ENCODE measurements around the gene NME3. TPM values are rescaled to one million over a fixed set of nuclear protein-coding genes. Genes with fewer than 3 reads are reported as not detected.

Gene NME3
- total RNA-seq (2022; extraction: Qiagen RNA extraction) = 26.6 to 61.2 TPM (median 60.2 TPM) in 5 replicates

GRCh38 chr16:1771188-1771863, at the start of gene NME3:
NME3 (minus strand) TSS chr16:1771543; CDS start chr16:1771534, 9 bp downstream.

DNA sequence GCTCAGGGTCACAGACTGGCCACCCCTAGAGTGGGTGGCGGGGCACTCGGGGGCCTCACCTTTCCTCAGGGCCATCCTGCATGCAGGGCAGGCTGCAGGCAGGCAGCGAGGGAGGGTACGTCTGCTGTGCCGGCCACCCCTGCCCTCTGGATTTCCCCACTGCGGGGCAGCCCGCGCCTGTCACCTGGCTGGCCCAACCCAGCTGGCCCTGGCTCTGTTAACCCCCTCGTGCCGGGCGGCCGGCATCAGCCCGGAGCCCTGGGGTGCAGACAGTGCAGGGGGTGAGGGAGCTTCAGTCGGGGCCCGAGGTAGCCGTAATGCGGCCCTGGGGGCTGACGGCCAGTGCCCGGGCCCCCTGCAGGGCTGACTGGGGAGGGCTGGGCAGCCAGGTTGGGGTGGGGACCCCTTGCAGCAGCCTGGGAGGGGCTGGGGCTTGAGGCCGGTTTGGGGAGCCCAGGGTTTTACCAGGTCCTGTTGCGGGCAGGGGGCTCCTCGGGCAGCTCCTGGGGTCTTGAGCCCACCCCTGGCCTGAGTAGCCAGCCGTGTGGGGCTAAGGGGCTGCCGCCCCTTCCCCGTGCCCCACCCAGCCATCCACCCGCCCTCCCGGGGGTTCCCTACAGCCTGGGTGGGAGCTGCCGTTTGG, 22.4 kb upstream of the NME3 start, which contains the start of gene IGFALS:
IGFALS (minus strand) TSS at position 128 of the 643 bp plus-strand sequence; CDS start at position 75, 53 bp downstream.

GRCh38 chr16:1782408-1783264, 11.3 kb upstream of the NME3 start, which contains the start of the genes NUBP2 and SPSB3:
NUBP2 (plus strand) TSS chr16:1782960; CDS start chr16:1783021, 61 bp downstream.
SPSB3 (minus strand) TSS chr16:1782571; CDS start chr16:1781483, 1,088 bp downstream.

DNA sequence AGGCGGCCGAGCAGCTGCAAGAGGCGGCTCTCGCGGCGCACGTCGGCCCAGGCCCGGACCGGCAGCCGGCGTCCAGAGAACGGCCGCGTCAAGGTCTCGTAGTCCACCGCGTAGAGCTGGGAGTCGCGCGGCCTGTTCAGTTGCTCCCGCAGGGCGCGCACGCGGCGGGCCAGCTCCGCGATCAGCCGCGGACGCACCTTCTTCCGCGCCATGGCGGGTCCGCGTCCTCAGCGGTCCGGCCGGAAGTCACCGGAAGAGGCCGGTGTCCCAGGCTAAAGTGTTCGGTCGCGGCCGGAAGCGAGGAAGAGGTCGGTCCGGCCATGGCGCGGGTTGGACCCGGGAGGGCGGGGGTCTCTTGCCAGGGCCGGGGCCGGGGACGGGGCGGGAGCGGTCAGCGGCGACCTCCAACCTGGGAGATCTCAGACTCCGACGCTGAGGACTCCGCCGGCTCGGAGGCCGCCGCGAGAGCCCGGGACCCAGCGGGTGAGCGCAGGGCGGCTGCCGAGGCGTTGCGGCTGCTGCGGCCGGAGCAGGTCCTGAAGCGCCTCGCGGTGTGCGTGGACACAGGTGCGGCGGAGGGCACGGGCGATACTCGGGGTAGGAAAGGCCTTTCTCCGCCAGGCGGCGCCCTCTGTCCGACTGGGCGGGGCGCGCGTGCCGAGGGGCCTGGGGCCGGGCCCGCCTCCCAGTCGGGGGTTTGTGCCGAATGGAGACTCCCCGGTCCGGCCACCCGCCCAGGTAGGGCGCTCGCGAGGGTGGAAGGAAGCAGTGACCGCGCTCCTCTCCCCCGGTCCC, 1.8 kb upstream of the NME3 start, which contains the start of gene MRPS34:
MRPS34 (minus strand) TSS at position 227 of the 795 bp plus-strand sequence; CDS start at position 212, 15 bp downstream.

DNA sequence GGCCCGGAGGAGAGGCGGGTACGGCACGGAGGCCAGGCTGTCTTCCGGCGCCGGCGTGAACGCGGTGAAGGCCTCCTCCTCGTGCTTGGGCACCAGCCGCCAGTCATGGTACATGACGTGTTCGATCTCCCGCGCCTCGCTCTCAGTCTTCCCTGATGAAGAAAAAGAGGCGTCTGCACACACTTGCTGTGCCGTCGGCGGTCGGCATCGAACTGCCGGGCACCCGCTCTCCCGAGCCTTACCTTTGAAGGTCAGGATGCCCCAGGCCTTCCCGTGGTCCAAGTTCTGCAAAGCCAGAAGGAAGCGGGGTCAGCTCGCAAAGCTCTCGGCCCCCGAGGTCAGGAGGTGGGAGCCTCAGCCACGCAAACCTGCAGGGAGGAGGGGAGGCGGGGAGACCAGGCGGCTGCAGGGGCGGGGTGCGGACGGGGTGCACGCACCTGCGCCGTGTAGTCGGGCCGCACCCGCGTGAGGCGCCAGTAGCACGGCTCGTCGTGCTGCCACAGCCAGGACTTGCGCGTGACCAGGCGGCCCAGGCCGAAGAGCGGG, 1.1 kb upstream of the NME3 start, which contains the start of gene EME2:
EME2 (plus strand) TSS at position 449 of the 546 bp plus-strand sequence. CDS start 418 bp downstream, outside the sequence.

Other genes with a start within 250 kb of the NME3 start
- gene TMEM204, start 237.9 kb downstream of the NME3 start, total RNA-seq (2022; extraction: Qiagen RNA extraction) = 0.07 to 0.23 TPM (median 0.12 TPM) in 3 of 5 replicates, not detected in the others
- 6.3 to 9.5 TPM (median 8.4 TPM) in 5 replicates for gene IFT140, start 159.5 kb downstream of the NME3 start, total RNA-seq (2022; extraction: Qiagen RNA extraction)
- gene CRAMP1, start 159.2 kb downstream of the NME3 start, total RNA-seq (2022; extraction: Qiagen RNA extraction) = 13.3 to 16.8 TPM (median 14.3 TPM) in 5 replicates
- gene JPT2, start 93.3 kb downstream of the NME3 start, total RNA-seq (2022; extraction: Qiagen RNA extraction) = 170 to 228 TPM (median 171 TPM) in 5 replicates
- gene MAPK8IP3, start 65.3 kb downstream of the NME3 start, total RNA-seq (2022; extraction: Qiagen RNA extraction) = 49.3 to 62.0 TPM (median 54.2 TPM) in 5 replicates
- gene EME2, start 1.3 kb upstream of the NME3 start, total RNA-seq (2022; extraction: Qiagen RNA extraction) = 7.3 to 10.3 TPM (median 10.0 TPM) in 5 replicates
- gene MRPS34, start 1.6 kb upstream of the NME3 start, total RNA-seq (2022; extraction: Qiagen RNA extraction) = 152 to 264 TPM (median 244 TPM) in 5 replicates
- 17.7 to 28.2 TPM (median 24.7 TPM) in 5 replicates for gene SPSB3, start 11.0 kb upstream of the NME3 start, total RNA-seq (2022; extraction: Qiagen RNA extraction)
- gene NUBP2, start 11.4 kb upstream of the NME3 start, total RNA-seq (2022; extraction: Qiagen RNA extraction) = 57.8 to 83.0 TPM (median 82.4 TPM) in 5 replicates
- gene IGFALS, start 22.2 kb upstream of the NME3 start, total RNA-seq (2022; extraction: Qiagen RNA extraction) = 0.06 to 0.21 TPM (median 0.10 TPM) in 4 of 5 replicates, not detected in the other
- 60.7 to 69.0 TPM (median 64.0 TPM) in 5 replicates for gene HAGH, start 55.3 kb upstream of the NME3 start, total RNA-seq (2022; extraction: Qiagen RNA extraction)
- gene FAHD1, start 55.7 kb upstream of the NME3 start, total RNA-seq (2022; extraction: Qiagen RNA extraction) = 45.5 to 52.7 TPM (median 47.8 TPM) in 5 replicates
- gene MEIOB, start 100.6 kb upstream of the NME3 start, total RNA-seq (2022; extraction: Qiagen RNA extraction) = 1.1 to 1.6 TPM (median 1.3 TPM) in 5 replicates
- gene HS3ST6, start 146.9 kb upstream of the NME3 start, total RNA-seq (2022; extraction: Qiagen RNA extraction) = 0.83 to 2.1 TPM (median 1.8 TPM) in 5 replicates
- gene MSRB1, start 171.7 kb upstream of the NME3 start, total RNA-seq (2022; extraction: Qiagen RNA extraction) = 33.7 to 43.6 TPM (median 40.0 TPM) in 5 replicates
- 0.10 TPM in 1 of 5 replicates, not detected in the others for gene RPL3L, start 183.1 kb upstream of the NME3 start, total RNA-seq (2022; extraction: Qiagen RNA extraction)
- gene NDUFB10, start 188.0 kb upstream of the NME3 start, total RNA-seq (2022; extraction: Qiagen RNA extraction) = 245 to 283 TPM (median 249 TPM) in 5 replicates
- 3,439 to 5,329 TPM (median 5,152 TPM) in 5 replicates for gene RPS2, start 193.3 kb upstream of the NME3 start, total RNA-seq (2022; extraction: Qiagen RNA extraction)
- gene RNF151, start 195.3 kb upstream of the NME3 start, total RNA-seq (2022; extraction: Qiagen RNA extraction) = 0.14 TPM in 1 of 5 replicates, not detected in the others
- 32.4 to 40.8 TPM (median 37.5 TPM) in 5 replicates for gene TBL3, start 200.5 kb upstream of the NME3 start, total RNA-seq (2022; extraction: Qiagen RNA extraction)
- gene NOXO1, start 209.9 kb upstream of the NME3 start, total RNA-seq (2022; extraction: Qiagen RNA extraction) = 0.17 to 0.29 TPM (median 0.20 TPM) in 5 replicates
- gene GFER, start 212.7 kb upstream of the NME3 start, total RNA-seq (2022; extraction: Qiagen RNA extraction) = 25.6 to 46.4 TPM (median 39.9 TPM) in 5 replicates
- 5.7 to 8.9 TPM (median 7.9 TPM) in 5 replicates for gene SYNGR3, start 218.4 kb upstream of the NME3 start, total RNA-seq (2022; extraction: Qiagen RNA extraction)
- 53.2 to 59.8 TPM (median 55.6 TPM) in 5 replicates for gene ZNF598, start 238.3 kb upstream of the NME3 start, total RNA-seq (2022; extraction: Qiagen RNA extraction)
- 0.40 to 1.3 TPM (median 0.85 TPM) in 5 replicates for gene NPW, start 248.2 kb upstream of the NME3 start, total RNA-seq (2022; extraction: Qiagen RNA extraction)